Epithelial cell of proximal tubule (primary cell): ENCODE results near the gene ESD. TPM values are rescaled to one million over a fixed set of nuclear protein-coding genes. Genes with fewer than 3 reads are reported as not detected.
A peak's percentile ranks its signal among the peaks of the same experiment; 100 is the strongest.

Experiments used
- DNase-seq: peaks from one replicate; pipeline ENCODE4 v3.0.0-alpha.2; 2011; ENCODE audit warnings: low read depth
- H3K4me3 ChIP-seq: 2 replicates; pipeline ENCODE4 v1.5.1; 2011; ENCODE audit warnings: low read depth, mild to moderate bottlenecking, low read length
- total RNA-seq: library from RNA; depleted of rRNA; stranded (reverse); fragments of >200 nt; gene quantifications from 2 replicates; pipeline ENCODE4 v1.2.3, GENCODE V29; 2015
- TF ChIP-seq, protein P1 (sequence below): conservative IDR thresholded peaks from 2 replicates; pipeline ENCODE4 v1.5.1; 2012; ENCODE audit warnings: low read depth, mild to moderate bottlenecking, low read length

Gene ESD, protein sequence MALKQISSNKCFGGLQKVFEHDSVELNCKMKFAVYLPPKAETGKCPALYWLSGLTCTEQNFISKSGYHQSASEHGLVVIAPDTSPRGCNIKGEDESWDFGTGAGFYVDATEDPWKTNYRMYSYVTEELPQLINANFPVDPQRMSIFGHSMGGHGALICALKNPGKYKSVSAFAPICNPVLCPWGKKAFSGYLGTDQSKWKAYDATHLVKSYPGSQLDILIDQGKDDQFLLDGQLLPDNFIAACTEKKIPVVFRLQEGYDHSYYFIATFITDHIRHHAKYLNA
- 163 TPM in 2 replicates for total RNA-seq

DNA sequence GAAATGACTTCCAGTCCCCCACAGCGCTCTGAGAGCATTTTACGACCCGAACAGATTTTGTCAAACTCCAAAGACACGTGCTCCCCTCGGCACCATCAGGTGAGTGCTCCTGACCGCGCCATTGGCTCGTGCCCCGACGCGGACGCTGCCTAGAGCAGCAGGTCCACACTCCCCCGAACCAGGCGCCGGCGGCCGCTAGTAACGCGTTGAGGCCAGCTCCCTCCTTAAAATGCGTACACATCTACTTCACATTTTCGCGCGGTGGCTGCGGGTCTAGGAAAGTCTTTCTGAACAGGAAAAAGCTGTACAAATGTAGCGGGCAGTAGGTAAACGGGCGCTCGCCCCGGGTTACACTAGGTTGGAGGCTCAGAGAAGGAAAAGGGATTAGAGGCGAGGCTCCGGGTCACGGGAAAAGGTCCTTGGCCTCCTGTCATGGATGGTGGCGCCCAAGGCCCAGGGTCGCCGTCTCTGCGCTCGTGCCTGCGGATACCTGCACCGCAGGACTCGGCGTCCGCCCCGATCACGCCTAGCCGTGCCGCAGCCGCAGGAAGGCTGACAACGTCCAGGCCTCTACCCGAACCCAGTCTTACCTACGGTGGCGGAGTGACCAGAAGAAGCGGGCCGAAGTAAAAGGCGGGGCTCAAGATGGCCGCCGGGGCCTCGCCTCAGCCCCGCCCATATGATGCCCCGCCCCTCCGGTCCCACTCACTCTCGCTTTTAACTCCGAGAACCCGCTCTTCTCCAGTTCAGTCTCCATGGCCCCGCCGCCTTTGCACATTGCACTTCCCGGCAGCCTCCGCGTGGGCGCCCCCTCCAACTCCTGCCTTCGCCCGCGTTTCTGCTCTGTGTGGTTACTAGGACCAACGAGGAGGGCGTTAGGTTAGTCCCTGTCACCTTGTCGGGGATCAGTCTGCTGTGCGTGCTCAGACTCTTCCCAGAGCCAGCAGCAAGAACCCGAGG is at the start of gene ESD:
TSS of gene ESD (minus strand) at position 647 of the 960 bp plus-strand sequence. CDS start 5,748 bp downstream, outside the sequence.
- TF ChIP-seq, protein P1, sequence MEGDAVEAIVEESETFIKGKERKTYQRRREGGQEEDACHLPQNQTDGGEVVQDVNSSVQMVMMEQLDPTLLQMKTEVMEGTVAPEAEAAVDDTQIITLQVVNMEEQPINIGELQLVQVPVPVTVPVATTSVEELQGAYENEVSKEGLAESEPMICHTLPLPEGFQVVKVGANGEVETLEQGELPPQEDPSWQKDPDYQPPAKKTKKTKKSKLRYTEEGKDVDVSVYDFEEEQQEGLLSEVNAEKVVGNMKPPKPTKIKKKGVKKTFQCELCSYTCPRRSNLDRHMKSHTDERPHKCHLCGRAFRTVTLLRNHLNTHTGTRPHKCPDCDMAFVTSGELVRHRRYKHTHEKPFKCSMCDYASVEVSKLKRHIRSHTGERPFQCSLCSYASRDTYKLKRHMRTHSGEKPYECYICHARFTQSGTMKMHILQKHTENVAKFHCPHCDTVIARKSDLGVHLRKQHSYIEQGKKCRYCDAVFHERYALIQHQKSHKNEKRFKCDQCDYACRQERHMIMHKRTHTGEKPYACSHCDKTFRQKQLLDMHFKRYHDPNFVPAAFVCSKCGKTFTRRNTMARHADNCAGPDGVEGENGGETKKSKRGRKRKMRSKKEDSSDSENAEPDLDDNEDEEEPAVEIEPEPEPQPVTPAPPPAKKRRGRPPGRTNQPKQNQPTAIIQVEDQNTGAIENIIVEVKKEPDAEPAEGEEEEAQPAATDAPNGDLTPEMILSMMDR = no peak
- H3K4me3 ChIP-seq = peak within 1 kb of the TSS; percentile 81
- peak; percentile 37 for DNase-seq

DNA sequence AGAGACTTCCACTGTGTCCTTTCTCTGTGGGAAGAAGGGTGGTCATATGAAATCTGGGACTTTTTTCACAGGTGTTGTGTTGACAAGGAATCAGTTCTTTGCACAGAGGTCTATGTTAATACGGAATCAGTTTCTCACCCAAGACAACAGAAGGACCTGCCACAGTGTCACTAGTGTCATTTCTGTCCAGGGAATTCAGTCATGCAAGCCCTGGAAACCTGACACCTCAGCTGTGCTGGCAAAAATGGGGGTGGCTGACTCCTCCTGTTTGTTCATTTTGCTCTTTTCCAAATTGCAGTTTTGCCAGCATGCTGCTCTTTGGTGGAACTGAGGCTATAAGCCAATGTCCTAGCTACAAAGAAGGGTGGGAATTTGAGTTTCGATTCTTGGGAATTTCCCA is 49.8 kb upstream of the ESD start:
- TF ChIP-seq, protein P1 = no peak
- DNase-seq = no peak
- no peak overlapping the region for H3K4me3 ChIP-seq

- H3K4me3 ChIP-seq = no peak overlapping the region
- TF ChIP-seq, protein P1 = no peak
Observed at GRCh38 chr13:46845146-46845545, 48.2 kb upstream of the ESD start.

DNA sequence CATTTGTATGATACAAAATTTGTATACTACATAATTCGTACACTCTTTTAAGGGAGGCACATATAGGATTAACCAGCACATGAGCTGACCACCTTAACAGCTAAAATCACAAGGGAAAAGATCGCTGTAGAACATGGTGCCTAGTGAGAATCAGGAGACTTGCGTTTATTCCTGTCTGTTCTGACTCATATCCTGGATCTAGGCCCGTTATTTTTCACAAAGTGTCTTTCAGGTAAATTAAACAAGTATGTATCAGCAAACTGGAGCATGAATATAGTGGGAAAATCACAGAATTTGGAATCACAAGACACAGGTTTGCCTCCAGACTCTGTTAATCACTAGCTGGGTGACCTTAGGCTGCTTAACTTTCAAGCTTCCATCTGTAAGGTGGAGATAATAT is 47.5 kb upstream of the ESD start:
- DNase-seq = no peak
- TF ChIP-seq, protein P1 = no peak
- no peak overlapping the region for H3K4me3 ChIP-seq

More at GRCh38 chr13:46845146-46845545, 48.2 kb upstream of the ESD start:
- DNase-seq = no peak

- H3K4me3 ChIP-seq = no peak overlapping the region
- DNase-seq = no peak
- TF ChIP-seq, protein P1 = no peak
Observed at GRCh38 chr13:46839399-46839798, 42.4 kb upstream of the ESD start.

DNA sequence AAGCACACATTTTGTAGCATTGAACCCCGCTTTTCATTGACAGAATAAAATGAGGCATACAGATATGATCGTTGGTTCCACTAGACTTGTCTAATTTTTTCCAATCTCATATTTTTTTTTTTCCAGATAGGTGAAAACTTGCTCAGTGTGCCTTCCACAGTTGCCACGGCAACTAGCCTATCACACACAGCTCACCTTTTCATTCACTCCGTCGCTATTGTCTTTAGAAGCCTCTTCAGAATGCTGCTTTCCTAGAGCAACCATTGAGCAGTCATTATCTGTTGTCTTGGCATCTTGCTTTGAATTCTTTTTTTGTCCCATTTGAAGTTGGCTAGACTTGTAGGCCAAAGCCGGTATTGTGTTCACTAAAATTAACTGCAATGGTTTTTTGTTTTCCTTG is 37.7 kb upstream of the ESD start:
- DNase-seq = no peak

More for the DNA sequence above, 37.7 kb upstream of the ESD start:
- no peak overlapping the region for H3K4me3 ChIP-seq
- TF ChIP-seq, protein P1 = no peak
